ENCODE data around the gene TIGD6.

The TIGD6 gene

DNA sequence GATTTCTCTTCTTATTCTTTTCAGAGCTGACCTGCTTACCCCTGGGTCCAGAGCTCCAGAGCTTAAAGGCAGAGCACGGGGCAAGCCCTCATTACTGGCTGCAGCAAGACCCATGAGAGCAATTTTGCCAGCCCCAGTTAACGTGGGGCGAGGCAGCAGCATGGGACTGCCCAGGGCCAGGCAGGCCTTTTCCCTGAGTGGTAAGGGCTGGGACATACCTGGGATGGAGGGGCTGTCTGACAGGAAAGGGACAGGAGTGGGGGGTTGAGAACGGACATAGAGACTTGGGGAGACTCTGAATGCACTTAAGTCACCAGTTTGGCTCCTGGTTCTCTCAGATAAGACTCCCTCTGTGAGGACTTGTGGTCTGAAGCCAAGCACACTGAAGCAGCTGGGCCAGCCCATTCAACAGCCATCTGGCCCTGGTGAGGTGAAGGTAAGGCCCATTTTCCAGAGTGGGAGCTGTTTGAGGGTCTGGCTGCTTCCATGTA, 26.3 kb upstream of the TIGD6 start:
- TF ChIP-seq, protein P1, sequence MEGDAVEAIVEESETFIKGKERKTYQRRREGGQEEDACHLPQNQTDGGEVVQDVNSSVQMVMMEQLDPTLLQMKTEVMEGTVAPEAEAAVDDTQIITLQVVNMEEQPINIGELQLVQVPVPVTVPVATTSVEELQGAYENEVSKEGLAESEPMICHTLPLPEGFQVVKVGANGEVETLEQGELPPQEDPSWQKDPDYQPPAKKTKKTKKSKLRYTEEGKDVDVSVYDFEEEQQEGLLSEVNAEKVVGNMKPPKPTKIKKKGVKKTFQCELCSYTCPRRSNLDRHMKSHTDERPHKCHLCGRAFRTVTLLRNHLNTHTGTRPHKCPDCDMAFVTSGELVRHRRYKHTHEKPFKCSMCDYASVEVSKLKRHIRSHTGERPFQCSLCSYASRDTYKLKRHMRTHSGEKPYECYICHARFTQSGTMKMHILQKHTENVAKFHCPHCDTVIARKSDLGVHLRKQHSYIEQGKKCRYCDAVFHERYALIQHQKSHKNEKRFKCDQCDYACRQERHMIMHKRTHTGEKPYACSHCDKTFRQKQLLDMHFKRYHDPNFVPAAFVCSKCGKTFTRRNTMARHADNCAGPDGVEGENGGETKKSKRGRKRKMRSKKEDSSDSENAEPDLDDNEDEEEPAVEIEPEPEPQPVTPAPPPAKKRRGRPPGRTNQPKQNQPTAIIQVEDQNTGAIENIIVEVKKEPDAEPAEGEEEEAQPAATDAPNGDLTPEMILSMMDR (IDR thresholded peaks at IDR 0.05; ENCODE audit: borderline replicate concordance, control extremely low read depth, extremely low read depth, insufficient read depth, missing control alignments) = no peak
- DNase-seq (ENCODE audit: low spot score) = no peak
- in situ Hi-C loops (cut with MboI; ENCODE audit: low sequenced_read_pairs, unreplicated experiment) = no loop called here

DNA sequence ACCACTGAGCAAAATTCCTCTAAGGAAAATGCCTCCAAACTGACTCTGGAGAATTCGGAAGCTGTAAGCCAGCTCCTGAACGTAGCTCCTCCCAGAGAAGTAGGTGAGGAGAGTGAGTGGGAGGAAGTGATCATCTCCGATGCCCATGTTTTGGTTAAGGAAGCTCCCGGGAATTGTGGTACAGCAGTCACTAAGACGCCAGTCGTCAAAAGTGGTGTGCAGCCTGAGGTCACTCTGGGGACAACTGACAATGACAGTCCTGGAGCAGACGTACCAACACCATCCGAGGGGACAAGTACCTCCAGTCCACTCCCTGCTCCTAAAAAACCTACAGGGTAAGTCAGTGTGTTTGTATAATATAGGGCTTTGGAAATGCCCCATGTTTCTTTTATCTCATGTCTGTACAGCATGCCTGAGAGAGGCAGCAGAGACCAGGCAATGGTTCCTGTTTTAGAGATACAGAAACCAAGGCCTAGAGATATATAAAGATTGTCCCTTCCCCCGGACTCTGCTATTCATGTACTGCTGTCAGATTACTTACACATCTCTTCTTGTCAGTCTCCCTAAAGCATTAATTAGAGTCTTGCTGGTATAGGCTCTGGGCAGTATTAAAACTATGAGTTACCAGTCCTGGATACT, 24.0 kb upstream of the TIGD6 start:
- in situ Hi-C loops (cut with MboI; ENCODE audit: low sequenced_read_pairs, unreplicated experiment) = no loop called here
- TF ChIP-seq, protein P1 (IDR thresholded peaks at IDR 0.05; ENCODE audit: borderline replicate concordance, control extremely low read depth, extremely low read depth, insufficient read depth, missing control alignments) = peak; percentile 10
- DNase-seq (ENCODE audit: low spot score) = no peak

DNA sequence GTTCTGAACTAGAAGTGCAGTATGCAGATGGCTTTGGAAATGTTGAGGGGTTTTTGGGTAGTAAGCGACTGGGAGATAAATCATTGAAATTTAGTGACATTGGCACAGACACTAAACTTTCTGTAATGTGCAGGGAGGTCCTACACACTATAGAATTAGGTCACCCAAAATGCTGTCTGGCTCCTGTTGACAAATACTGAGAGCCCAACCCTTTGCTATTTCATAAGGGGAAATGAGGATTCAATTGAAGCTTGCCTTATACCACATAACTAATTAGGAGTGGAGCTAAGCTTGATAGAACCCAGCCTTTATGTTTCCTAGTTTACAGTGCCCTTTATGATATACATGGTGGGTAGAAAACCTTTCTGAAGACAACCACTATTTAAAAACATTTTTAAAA, 22.7 kb upstream of the TIGD6 start:
- in situ Hi-C loops (cut with MboI; ENCODE audit: low sequenced_read_pairs, unreplicated experiment) = no loop called here
- TF ChIP-seq, protein P1 (IDR thresholded peaks at IDR 0.05; ENCODE audit: borderline replicate concordance, control extremely low read depth, extremely low read depth, insufficient read depth, missing control alignments) = no peak
- no peak for DNase-seq (ENCODE audit: low spot score)

DNA sequence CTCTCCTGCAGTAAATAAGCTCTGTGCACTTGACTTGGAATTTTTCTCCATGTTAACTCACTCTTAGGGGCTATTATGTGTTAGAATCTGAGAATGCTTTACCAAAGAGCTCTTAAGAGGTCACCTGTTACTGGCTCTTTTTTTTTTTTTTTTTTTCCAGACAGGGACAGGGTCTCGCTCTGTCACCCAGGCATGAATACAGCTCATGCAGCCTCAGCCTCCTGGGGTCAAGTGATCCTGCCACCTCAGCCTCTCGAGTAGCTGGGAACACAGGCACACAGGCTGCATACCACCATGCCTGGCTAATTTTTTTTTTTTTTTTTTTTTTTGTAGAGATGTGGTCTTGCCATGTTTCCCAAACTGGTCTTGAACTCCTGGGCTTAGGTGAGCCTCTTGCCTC, 22.2 kb upstream of the TIGD6 start:
- TF ChIP-seq, protein P1 (IDR thresholded peaks at IDR 0.05; ENCODE audit: borderline replicate concordance, control extremely low read depth, extremely low read depth, insufficient read depth, missing control alignments) = no peak
- in situ Hi-C loops (cut with MboI; ENCODE audit: low sequenced_read_pairs, unreplicated experiment) = no loop called here
- DNase-seq (ENCODE audit: low spot score) = no peak

DNA sequence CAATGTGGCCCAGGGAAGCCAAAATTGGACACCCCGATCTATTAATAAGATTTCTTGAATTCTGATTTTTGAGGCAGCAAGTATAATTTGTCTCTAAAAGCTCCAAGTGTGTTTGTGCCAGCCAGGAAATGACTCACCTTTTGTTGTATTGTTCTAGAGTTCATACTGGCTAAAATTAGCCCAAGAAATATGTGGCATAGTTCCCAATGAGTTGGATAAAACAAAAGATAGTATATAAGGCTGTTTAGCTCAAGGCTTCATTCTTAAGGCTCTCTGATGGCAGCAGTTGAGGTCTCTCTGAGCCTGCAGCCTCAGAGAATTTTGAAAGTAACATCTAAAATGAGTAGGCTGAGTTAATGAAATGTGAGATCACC, 21.7 kb upstream of the TIGD6 start:
- DNase-seq (ENCODE audit: low spot score) = no peak
- in situ Hi-C loops (cut with MboI; ENCODE audit: low sequenced_read_pairs, unreplicated experiment) = no loop called here
- TF ChIP-seq, protein P1 (IDR thresholded peaks at IDR 0.05; ENCODE audit: borderline replicate concordance, control extremely low read depth, extremely low read depth, insufficient read depth, missing control alignments) = no peak

DNA sequence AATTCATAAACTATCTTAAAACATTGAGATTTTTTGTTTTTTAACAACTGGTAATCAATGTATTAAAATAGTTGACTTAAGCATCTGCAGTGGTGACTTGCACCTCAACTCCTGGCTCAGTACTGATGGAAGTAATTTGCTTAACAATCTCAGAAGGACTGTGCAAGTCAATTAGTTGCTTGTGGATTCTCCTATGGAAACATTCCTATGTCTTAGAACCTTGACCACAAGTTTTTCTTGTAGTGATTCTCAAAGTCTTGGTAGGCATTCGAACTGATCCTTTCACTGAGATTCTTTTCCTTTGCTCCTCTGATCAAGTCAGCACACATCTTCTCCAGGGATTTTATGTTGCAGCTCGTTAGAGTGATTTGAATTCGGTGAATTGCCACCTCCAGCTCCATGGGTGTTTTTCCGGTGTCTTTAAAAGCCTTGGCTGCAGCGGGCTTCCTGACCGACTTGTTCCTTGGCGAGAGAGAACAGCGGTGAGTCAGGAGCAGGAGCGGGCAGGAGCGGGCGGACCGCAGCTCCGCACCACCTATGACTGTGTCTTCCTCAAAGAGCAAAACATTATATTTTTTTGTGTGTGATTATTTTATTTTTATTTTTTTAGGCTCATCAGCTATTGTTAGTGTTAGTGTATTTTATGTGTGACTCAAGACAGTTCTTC, 21.2 kb upstream of the TIGD6 start:
- in situ Hi-C loops (cut with MboI; ENCODE audit: low sequenced_read_pairs, unreplicated experiment) = no loop called here
- TF ChIP-seq, protein P1 (IDR thresholded peaks at IDR 0.05; ENCODE audit: borderline replicate concordance, control extremely low read depth, extremely low read depth, insufficient read depth, missing control alignments) = no peak
- DNase-seq (ENCODE audit: low spot score) = no peak

All from GM13976 (cell line).